GM23248 (cell line): Measurements from ENCODE around the gene MFSD2A. TPM values are rescaled to one million over a fixed set of nuclear protein-coding genes. Genes with fewer than 3 reads are reported as not detected.
"Not testable (repeated sequence)": the region's sequence is repeated elsewhere in the genome, so short reads cannot be mapped to it uniquely, and the experiment has no call there.

Experiments
- DNase-seq: peaks from one replicate; pipeline ENCODE4 v3.0.0-alpha.2; 2015
- H2AFZ ChIP-seq: fragments of 200-600 bp; sonication (generic); 2 replicates; pipeline ENCODE4 v1.6.1; 2016; ENCODE audit warnings: antibody characterized with exemption
- H3F3A ChIP-seq: fragments of 200-600 bp; sonication (generic); 2 replicates; pipeline ENCODE4 v1.6.1; 2016; ENCODE audit warnings: mild to moderate bottlenecking, antibody characterized with exemption, mixed run types; ENCODE audit not compliant: insufficient read depth
- H3K27ac ChIP-seq: fragments of 200-600 bp; sonication (generic); 2 replicates; pipeline ENCODE4 v1.5.1; 2016; ENCODE audit warnings: mild to moderate bottlenecking
- H3K27me3 ChIP-seq: fragments of 200-600 bp; sonication (generic); replicated peaks from 2 replicates; pipeline ENCODE4 v1.6.1; 2016; ENCODE audit warnings: mild to moderate bottlenecking; ENCODE audit not compliant: insufficient read depth
- H3K36me3 ChIP-seq: fragments of 200-600 bp; sonication (generic); 2 replicates; pipeline ENCODE4 v1.6.1; 2016; ENCODE audit warnings: low read depth, mild to moderate bottlenecking
- H3K4me1 ChIP-seq: fragments of 200-600 bp; sonication (generic); 2 replicates; pipeline ENCODE4 v1.6.1; 2016; ENCODE audit warnings: mild to moderate bottlenecking; ENCODE audit not compliant: insufficient read depth
- H3K4me2 ChIP-seq: fragments of 200-600 bp; sonication (generic); one replicate; pipeline ENCODE4 v1.6.1; 2016; ENCODE audit warnings: mild to moderate bottlenecking; ENCODE audit not compliant: unreplicated experiment
- H3K4me3 ChIP-seq: fragments of 200-600 bp; sonication (generic); 2 replicates; pipeline ENCODE4 v1.5.1; 2016; ENCODE audit warnings: mild to moderate bottlenecking
- H3K79me2 ChIP-seq: fragments of 200-600 bp; sonication (generic); 2 replicates; pipeline ENCODE4 v1.6.1; 2016; ENCODE audit warnings: mild to moderate bottlenecking; ENCODE audit not compliant: insufficient read depth
- H3K9ac ChIP-seq: fragments of 200-600 bp; sonication (generic); 2 replicates; pipeline ENCODE4 v1.6.1; 2016; ENCODE audit warnings: mild to moderate bottlenecking
- H3K9me2 ChIP-seq: fragments of 200-600 bp; sonication (generic); 2 replicates; pipeline ENCODE4 v1.6.1; 2016; ENCODE audit warnings: mixed run types, mild to moderate bottlenecking, moderate library complexity; ENCODE audit not compliant: insufficient read depth
- H3K9me3 ChIP-seq: fragments of 200-600 bp; sonication (generic); one replicate; pipeline ENCODE4 v1.6.1; 2017; ENCODE audit warnings: low read depth
- H4K20me1 ChIP-seq: fragments of 200-600 bp; sonication (generic); 2 replicates; pipeline ENCODE4 v1.6.0; 2016; ENCODE audit not compliant: insufficient read depth
- EZH2 ChIP-seq: fragments of 200-600 bp; sonication (generic); IDR thresholded peaks from 2 replicates; pipeline ENCODE4 v1.6.1; 2018; ENCODE audit warnings: antibody characterized with exemption, mild to moderate bottlenecking; ENCODE audit not compliant: insufficient read depth, poor library complexity, severe bottlenecking
- EZH2phosphoT487 ChIP-seq: fragments of 200-600 bp; sonication (generic); IDR thresholded peaks from 2 replicates; pipeline ENCODE4 v1.6.1; 2018; ENCODE audit warnings: antibody characterized with exemption, moderate library complexity, mild to moderate bottlenecking, low read depth; ENCODE audit not compliant: insufficient read depth
- WGBS, 2 experiments: methylation state at CpG; one replicate each; pipeline ENCODE4 v1.1.6; 2015 to 2017; ENCODE audit warnings: low lambda C conversion rate in 2 of 2, low coverage in 1 of 2; ENCODE audit errors: missing lambda C conversion rate in 2 of 2; 5-methylcytosine and 5-hydroxymethylcytosine counted together
- in situ Hi-C: fragments of 300-500 bp; cut with MboI; formaldehyde crosslinking; loops from 2 replicates; pipeline ENCODE4 v1.15.0; 2020
- polyA plus RNA-seq: library from polyadenylated mRNA; unstranded; fragments of >200 nt; fragmentation: Nextera tagmentation; extraction: Ambion mirVana; gene quantifications from 2 replicates; pipeline ENCODE4 v1.2.1, GENCODE V29; 2016
- total RNA-seq: library from RNA; depleted of rRNA; stranded (reverse); fragments of >200 nt; shearing (Covaris generic); gene quantifications from 2 replicates; pipeline ENCODE4 v1.2.3, GENCODE V29; 2014

The MFSD2A gene
- total and polyA plus RNA-seq, 2 experiments from 2014 or later: 4.2 to 4.6 TPM

- Histone ChIP-seq H3K9me2 (no peaks in the 10 kb centered on the region), H3K36me3 (no peaks in the 10 kb centered on the region), H4K20me1 (no peaks in the 10 kb centered on the region), H3K9me3 (no peaks in the 10 kb centered on the region), H3K9ac (no peak overlapping the region), H3K79me2 (no peaks in the 10 kb centered on the region), H3F3A (no peaks in the 10 kb centered on the region), H3K4me3 (no peak overlapping the region), H2AFZ (no peak overlapping the region), H3K4me1 (no peaks in the 10 kb centered on the region), H3K4me2 (no peak overlapping the region), H3K27me3 (no peaks in the 10 kb centered on the region), H3K27ac (no peak overlapping the region)
- TF ChIP-seq EZH2phosphoT487 (no peak), EZH2 (no peak)
- in situ Hi-C loops: no loop called here
- 48 to 58% methylated on average over 2 of the region's 2 CpGs for WGBS, 2 experiments
- no peak for DNase-seq
These were observed 49.9 kb downstream of the MFSD2A start for GRCh38 chr1:40004857-40005256.

GRCh38 chr1:40007481-40008034 lies 52.6 kb downstream of the MFSD2A start:
- H3K36me3 ChIP-seq, in situ Hi-C loops, H3K27ac ChIP-seq, H3F3A ChIP-seq, H3K9me2 ChIP-seq, H2AFZ ChIP-seq, H3K79me2 ChIP-seq, H3K27me3 ChIP-seq, H3K4me3 ChIP-seq, H3K4me1 ChIP-seq, H4K20me1 ChIP-seq, DNase-seq, H3K9me3 ChIP-seq, H3K4me2 ChIP-seq, H3K9ac ChIP-seq: not testable (repeated sequence)
- 69 to 75% methylated on average over 3 of the region's 3 CpGs for WGBS, 2 experiments

GRCh38 chr1:40011198-40011597 lies 56.3 kb downstream of the MFSD2A start:
- TF ChIP-seq EZH2phosphoT487 (no peak), EZH2 (no peak)
- Histone ChIP-seq H3K4me1 (peaks cover 21% of the 10 kb centered on the region), H3K79me2 (no peaks in the 10 kb centered on the region), H3K9me3 (no peaks in the 10 kb centered on the region), H3K9me2 (no peaks in the 10 kb centered on the region), H4K20me1 (no peaks in the 10 kb centered on the region), H3K9ac (no peak overlapping the region), H3K36me3 (no peaks in the 10 kb centered on the region), H3F3A (peaks cover 23% of the 10 kb centered on the region), H3K27ac (no peak overlapping the region), H3K4me3 (no peak overlapping the region), H2AFZ (no peak overlapping the region), H3K27me3 (no peaks in the 10 kb centered on the region), H3K4me2 (no peak overlapping the region)
- WGBS, 2 experiments: 88 to 93% methylated on average over 3 of the region's 3 CpGs
- no peak for DNase-seq
- in situ Hi-C loops: no loop called here

DNA sequence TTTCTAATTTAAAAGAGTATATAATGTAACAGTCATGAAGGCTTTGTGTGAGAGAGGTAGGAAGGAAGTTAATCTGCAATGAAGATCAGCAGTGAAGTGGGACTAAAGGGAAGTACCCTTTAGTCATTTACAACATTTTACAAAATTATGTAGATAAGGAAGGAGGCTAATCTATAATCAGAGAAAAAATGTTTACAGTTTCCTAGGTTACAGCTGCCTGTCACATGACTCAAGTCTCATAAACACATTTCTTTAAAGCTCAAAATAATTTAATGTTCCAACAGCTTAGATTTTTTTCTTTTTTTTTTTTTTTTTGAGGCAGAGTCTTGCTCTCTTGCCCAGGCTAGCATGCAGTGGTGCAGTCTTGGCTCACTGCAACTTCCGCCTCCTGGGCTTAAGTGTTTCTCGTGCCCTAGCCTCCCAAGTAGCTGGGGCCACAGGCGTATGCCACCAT lies 59.3 kb downstream of the MFSD2A start:
- peak overlapping the region; percentile 89 for H3K27ac ChIP-seq

More for the DNA sequence above, 59.3 kb downstream of the MFSD2A start:
- no peak overlapping the region for H3K4me3 ChIP-seq
- no peaks in the 10 kb centered on the region for H3K9me2 ChIP-seq
- peaks cover 21% of the 10 kb centered on the region for H3K4me1 ChIP-seq
- H3F3A ChIP-seq: peaks cover 23% of the 10 kb centered on the region
- no peaks in the 10 kb centered on the region for H4K20me1 ChIP-seq
- no peaks in the 10 kb centered on the region for H3K9me3 ChIP-seq
- no peaks in the 10 kb centered on the region for H3K36me3 ChIP-seq
- in situ Hi-C loops: no loop called here
- peak overlapping the region; percentile 34 for H3K4me2 ChIP-seq
- peak overlapping the region; percentile 53 for H3K9ac ChIP-seq
- 62 to 64% methylated on average over 3 of the region's 3 CpGs for WGBS, 2 experiments
- DNase-seq: peak; percentile 36
- no peaks in the 10 kb centered on the region for H3K27me3 ChIP-seq
- no peak overlapping the region for H2AFZ ChIP-seq
- H3K79me2 ChIP-seq: no peaks in the 10 kb centered on the region
- TF ChIP-seq EZH2phosphoT487: no peak
- no peak for TF ChIP-seq EZH2
